ENCODE data around the gene RBMS2. TPM values are rescaled to one million over a fixed set of nuclear protein-coding genes. Genes with fewer than 3 reads are reported as not detected.

Gene RBMS2
- total and polyA plus RNA-seq, 9 of the 15 experiments (the other 6 are each of a cell fraction or from before 2014, with no cell fraction given): 0.08 to 10.5 (median 0.31) TPM

- TF ChIP-seq ILF3 (IDR thresholded peaks at IDR 0.05; ENCODE audit: borderline replicate concordance) (no peak), NRF1 (conservative IDR thresholded peaks at IDR 0.05 in 1 of 2, IDR thresholded peaks at IDR 0.05 in 1 of 2) (no peak), ZNF75A (CRISPR knock-in tag; IDR thresholded peaks at IDR 0.05) (no peak), NELFE (IDR thresholded peaks at IDR 0.05; ENCODE audit: insufficient read depth, insufficient read length) (no peak), BRD9 (IDR thresholded peaks at IDR 0.05; ENCODE audit: low read depth, partially characterized antibody) (no peak), RAD51 (IDR thresholded peaks at IDR 0.05; ENCODE audit: borderline replicate concordance, low read depth) (no peak), MTA3 (IDR thresholded peaks at IDR 0.05; ENCODE audit: borderline replicate concordance) (no peak; the same call in 1 of the 2 replicates), ZNF282 (CRISPR knock-in tag; IDR thresholded peaks at IDR 0.05) (no peak), THAP12 (CRISPR knock-in tag; IDR thresholded peaks at IDR 0.05) (no peak), E2F6 (IDR thresholded peaks at IDR 0.05; ENCODE audit: borderline replicate concordance in 1 of 2, extremely low read depth in 1 of 2, insufficient read depth in 1 of 2, insufficient read length in 1 of 2, low read depth in 1 of 2, low read length in 1 of 2, poor library complexity in 1 of 2, severe bottlenecking in 1 of 2) (no peak), MNT (conservative IDR thresholded peaks at IDR 0.05) (peak; percentile 36 to 49; a peak in 3 of 4 replicates), TAF15 (IDR thresholded peaks at IDR 0.05; ENCODE audit: low read depth, low read length) (no peak), SRSF9 (IDR thresholded peaks at IDR 0.05; ENCODE audit: borderline replicate concordance, low read depth, low read length) (no peak), SAP30 (IDR thresholded peaks at IDR 0.05; ENCODE audit: borderline replicate concordance, insufficient read depth, low read depth, low read length, poor library complexity, severe bottlenecking) (no peak), RBM25 (IDR thresholded peaks at IDR 0.05; ENCODE audit: low read depth, low read length, severe bottlenecking) (no peak), CREBBP (IDR thresholded peaks at IDR 0.05; ENCODE audit: low read depth, low read length) (no peak), TRIM28 (IDR thresholded peaks at IDR 0.05) (no peak), ZHX1 (conservative IDR thresholded peaks at IDR 0.05; ENCODE audit: low read length) (no peak)
These were observed 114.4 kb downstream of the RBMS2 start (continued) for GRCh38 chr12:56635806-56636674.

All from K562 (cell line).